ENCODE data around the gene C11orf21. TPM values are rescaled to one million over a fixed set of nuclear protein-coding genes. Genes with fewer than 3 reads are reported as not detected.

C11orf21 gene
- total RNA-seq, 1 donor from 2014 or later: not detected

DNA sequence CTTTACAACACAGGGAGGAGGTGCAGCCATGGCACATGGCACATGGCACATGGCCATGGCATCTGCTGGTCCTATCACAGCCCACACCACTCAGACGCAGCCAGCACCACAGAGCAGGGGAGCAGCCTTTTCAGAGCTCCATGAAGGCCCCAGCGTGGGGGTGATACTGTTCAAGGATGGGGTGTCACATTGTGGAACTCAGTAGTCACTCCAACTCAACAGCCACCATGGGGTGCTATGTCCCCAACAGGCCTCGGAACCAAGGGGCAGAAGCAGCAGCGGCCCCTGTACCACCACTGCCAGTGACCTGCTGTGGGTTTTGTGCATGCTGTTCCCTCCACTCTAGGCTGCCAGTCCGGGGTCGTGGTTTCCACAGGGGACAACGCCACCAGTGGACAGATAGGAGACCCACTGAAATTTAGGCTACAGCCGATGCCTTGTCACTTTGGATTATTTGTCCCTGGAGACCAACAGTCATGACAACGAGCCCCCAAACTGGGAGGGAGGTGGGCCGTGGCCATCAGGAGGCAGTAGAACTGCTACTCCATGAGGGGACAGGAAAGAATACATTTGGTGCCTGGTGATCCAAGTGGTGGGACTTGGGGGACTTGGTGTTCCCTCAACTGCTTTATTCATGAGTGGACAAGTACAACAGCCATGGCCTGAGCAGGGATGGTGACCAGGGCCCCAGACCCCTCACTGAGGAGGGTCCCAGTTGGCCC is 45.0 kb upstream of the C11orf21 start:
- Mint-ChIP-seq H3K4me3 (ENCODE audit: unreplicated experiment) (no peak overlapping the region), H3K27ac (ENCODE audit: unreplicated experiment) (no peak overlapping the region), H3K9me3 (ENCODE audit: unreplicated experiment) (peaks cover 51% of the 10 kb centered on the region), H3K27me3 (ENCODE audit: low read depth, unreplicated experiment) (peaks cover 37% of the 10 kb centered on the region), H3K4me1 (ENCODE audit: low read depth, unreplicated experiment) (no peaks in the 10 kb centered on the region), H3K36me3 (ENCODE audit: low read depth, unreplicated experiment) (peaks cover 13% of the 10 kb centered on the region)
- no peaks in the 10 kb centered on the region for H4K20me1 ChIP-seq (ENCODE audit: insufficient read depth, low read length)
- H3K9me3 ChIP-seq (ENCODE audit: insufficient read depth, low read depth, low read length): peaks cover 6% of the 10 kb centered on the region
- no peaks in the 10 kb centered on the region for H3K36me3 ChIP-seq (ENCODE audit: insufficient read depth, low read length)
- no peak overlapping the region for H2AFZ ChIP-seq (ENCODE audit: low read depth, low read length)
- H3K4me3 ChIP-seq (ENCODE audit: insufficient read depth, low read depth, low read length): no peak overlapping the region
- no peak for FAIRE-seq
- no peak for DNase-seq (ENCODE audit: low read depth)
- TF ChIP-seq EZH2 (IDR thresholded peaks at IDR 0.05; ENCODE audit: insufficient read depth, low read length): no peak
- TF ChIP-seq CTCF (IDR thresholded peaks at IDR 0.05; ENCODE audit: insufficient read depth, low read depth, low read length): no peak
- peaks cover 2% of the 10 kb centered on the region for H3K27me3 ChIP-seq (ENCODE audit: insufficient read depth, low read length)
- H3K9ac ChIP-seq (ENCODE audit: low read length): no peak overlapping the region
- no peaks in the 10 kb centered on the region for H3K4me1 ChIP-seq (ENCODE audit: insufficient read depth, low read length)
- H3K27ac ChIP-seq (ENCODE audit: low read depth, low read length): no peak overlapping the region
- no peak overlapping the region for H3K4me2 ChIP-seq (ENCODE audit: low read length)
- H3K79me2 ChIP-seq (ENCODE audit: insufficient read depth, low read length): no peaks in the 10 kb centered on the region

DNA sequence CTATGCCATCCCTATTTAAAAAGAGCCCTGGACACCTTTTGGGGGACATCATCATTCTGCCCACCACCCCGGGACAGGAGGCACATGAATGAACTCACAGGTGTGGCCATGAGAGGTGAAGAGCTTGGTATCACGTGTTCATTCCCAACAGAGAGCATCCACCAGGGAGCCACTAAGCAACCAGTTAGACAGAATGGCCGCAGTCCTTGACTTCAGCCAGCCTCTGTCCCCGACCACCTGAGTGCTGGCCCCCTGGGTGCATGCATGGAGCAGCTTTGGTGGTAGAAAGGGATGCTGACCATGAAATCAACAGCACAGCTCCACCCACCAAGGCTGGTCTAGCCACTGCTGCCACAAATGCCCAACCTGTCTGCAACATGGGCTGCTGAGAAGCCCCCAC is 44.3 kb upstream of the C11orf21 start:
- peaks cover 31% of the 10 kb centered on the region for H3K27me3 Mint-ChIP-seq (ENCODE audit: low read depth, unreplicated experiment)

More for the DNA sequence above, 44.3 kb upstream of the C11orf21 start:
- Histone ChIP-seq H3K79me2 (ENCODE audit: insufficient read depth, low read length) (no peaks in the 10 kb centered on the region), H3K4me3 (ENCODE audit: insufficient read depth, low read depth, low read length) (no peak overlapping the region), H4K20me1 (ENCODE audit: insufficient read depth, low read length) (no peaks in the 10 kb centered on the region), H3K27ac (ENCODE audit: low read depth, low read length) (no peak overlapping the region), H3K36me3 (ENCODE audit: insufficient read depth, low read length) (no peaks in the 10 kb centered on the region), H3K4me1 (ENCODE audit: insufficient read depth, low read length) (no peaks in the 10 kb centered on the region), H3K9me3 (ENCODE audit: insufficient read depth, low read depth, low read length) (peaks cover 6% of the 10 kb centered on the region), H3K9ac (ENCODE audit: low read length) (no peak overlapping the region), H3K4me2 (ENCODE audit: low read length) (no peak overlapping the region), H3K27me3 (ENCODE audit: insufficient read depth, low read length) (peaks cover 2% of the 10 kb centered on the region), H2AFZ (ENCODE audit: low read depth, low read length) (no peak overlapping the region)
- FAIRE-seq: no peak
- Mint-ChIP-seq H3K9me3 (ENCODE audit: unreplicated experiment) (peaks cover 48% of the 10 kb centered on the region), H3K4me3 (ENCODE audit: unreplicated experiment) (no peak overlapping the region), H3K4me1 (ENCODE audit: low read depth, unreplicated experiment) (no peaks in the 10 kb centered on the region), H3K36me3 (ENCODE audit: low read depth, unreplicated experiment) (peaks cover 13% of the 10 kb centered on the region), H3K27ac (ENCODE audit: unreplicated experiment) (no peak overlapping the region)
- TF ChIP-seq EZH2 (IDR thresholded peaks at IDR 0.05; ENCODE audit: insufficient read depth, low read length): no peak
- no peak for TF ChIP-seq CTCF (IDR thresholded peaks at IDR 0.05; ENCODE audit: insufficient read depth, low read depth, low read length)
- no peak for DNase-seq (ENCODE audit: low read depth)

Measured in astrocyte (in vitro differentiated cells and primary cell).